Panc1 (cell line): ENCODE measurements around the gene ANTXR1. TPM values are rescaled to one million over a fixed set of nuclear protein-coding genes. Genes with fewer than 3 reads are reported as not detected.

Experiments used
- ATAC-seq: fragments of 200-7000 bp; cut with Tn5 transposase; 2 replicates; pipeline ENCODE4 v1.9.1; 2020; ENCODE audit warnings: mild to moderate bottlenecking, moderate library complexity
- BruUV-seq: library from RNA; stranded (reverse); fragments of 400-500 nt; replicated peaks from 2 replicates; lab custom pipeline; 2021; lab: Mats Ljungman, UMichigan
- CTCF ChIA-PET: fragments of 300-600 bp; sonication (Branson Sonifier 250); formaldehyde crosslinking; loops from one replicate; lab custom pipeline; 2022; ENCODE audit warnings: antibody characterized with exemption; lab: Charles Lee
- POLR2A ChIA-PET: fragments of 300-600 bp; sonication (Branson Sonifier 250); formaldehyde crosslinking; loops from one replicate; lab custom pipeline; 2022; ENCODE audit warnings: antibody characterized with exemption; lab: Charles Lee
- DNase-seq: peaks from one replicate; pipeline ENCODE4 v3.0.0-alpha.2; 2010; ENCODE audit warnings: low read depth, low spot score
- H3K27ac ChIP-seq: 2 replicates; pipeline ENCODE4 v1.5.1; 2011; ENCODE audit warnings: mild to moderate bottlenecking, low read length, inconsistent platforms
- H3K27me3 ChIP-seq: fragments of 200-500 bp; sonication (Bioruptor generic); 2 replicates; pipeline ENCODE4 v1.6.0; 2014; ENCODE audit warnings: low read length, inconsistent platforms; ENCODE audit not compliant: control insufficient read depth, insufficient read depth
- H3K36me3 ChIP-seq: fragments of 200-500 bp; sonication (Bioruptor generic); 2 replicates; pipeline ENCODE4 v1.5.1; 2014; ENCODE audit warnings: inconsistent platforms, mild to moderate bottlenecking, low read length, moderate library complexity; ENCODE audit not compliant: control insufficient read depth, insufficient read depth
- H3K4me1 ChIP-seq: 2 replicates; pipeline ENCODE4 v1.5.1; 2011; ENCODE audit warnings: inconsistent platforms, mild to moderate bottlenecking, low read length, moderate library complexity; ENCODE audit not compliant: control insufficient read depth, insufficient read depth
- H3K4me3 ChIP-seq, 2 experiments: 2 replicates each; pipeline ENCODE4 v1.5.1; 2011 to 2012; ENCODE audit warnings: low read depth in 2 of 2, low read length in 2 of 2, mild to moderate bottlenecking in 2 of 2, inconsistent platforms in 1 of 2, moderate library complexity in 1 of 2
- H3K9me3 ChIP-seq: fragments of 200-500 bp; sonication (Bioruptor generic); 2 replicates; pipeline ENCODE4 v1.5.1; 2014; ENCODE audit warnings: low read depth, mild to moderate bottlenecking, inconsistent platforms, low read length, moderate library complexity; ENCODE audit not compliant: control insufficient read depth, insufficient read depth
- CTCF ChIP-seq: fragments of 450-650 bp; IDR thresholded peaks from 2 replicates; pipeline ENCODE4 v1.5.1; 2017; ENCODE audit warnings: mild to moderate bottlenecking
- POLR2AphosphoS5 ChIP-seq: IDR thresholded peaks from 2 replicates; pipeline ENCODE4 v1.6.1; 2012; ENCODE audit warnings: mild to moderate bottlenecking, low read depth, low read length, moderate library complexity
- REST ChIP-seq, 2 experiments: IDR thresholded peaks; 2 replicates each; pipeline ENCODE4 v1.6.1; 2011 to 2012; ENCODE audit warnings: low read depth in 2 of 2, control low read depth in 1 of 2, low read length in 1 of 2, mild to moderate bottlenecking in 1 of 2, moderate library complexity in 1 of 2; ENCODE audit not compliant: insufficient read depth in 1 of 2
- SIN3A ChIP-seq: IDR thresholded peaks from 2 replicates; pipeline ENCODE4 v1.6.1; 2012; ENCODE audit warnings: low read depth, mild to moderate bottlenecking, low read length, moderate library complexity, borderline replicate concordance; ENCODE audit not compliant: insufficient read depth
- TCF7L2 ChIP-seq: IDR thresholded peaks from 2 replicates; pipeline ENCODE4 v1.6.1; 2011; ENCODE audit warnings: mild to moderate bottlenecking, low read depth, low read length, inconsistent platforms
- in situ Hi-C: cut with HindIII; loops from 2 replicates; pipeline ENCODE4 v1.10.0; 2016; ENCODE audit warnings: low sequenced_read_pairs, low pct_unique_long_range_greater_than_20kb
- intact Hi-C: fragments of 100-400 bp; cut with micrococcal nuclease; formaldehyde crosslinking; loops from one replicate; pipeline ENCODE4 v1.10.0; 2022; ENCODE audit not compliant: unreplicated experiment
- total RNA-seq: library from RNA; stranded (reverse); gene quantifications from one replicate; pipeline ENCODE4 v1.2.1, GENCODE V29; 2021; ENCODE audit not compliant: unreplicated experiment

ANTXR1 gene
- total RNA-seq, 1 experiment from 2014 or later: 132 TPM

GRCh38 chr2:68980956-68981355, 32.0 kb upstream of the ANTXR1 start:
- H3K27me3 ChIP-seq: no peaks in the 10 kb centered on the region; the same call in 1 of the 2 replicates
- no peak for ATAC-seq
- no peaks in the 10 kb centered on the region; the same call in 1 of the 2 replicates for H3K36me3 ChIP-seq
- BruUV-seq: no TSS peak
- in situ Hi-C loops: no loop called here
- no peaks in the 10 kb centered on the region; the same call in none of the 2 replicates for H3K4me1 ChIP-seq
- intact Hi-C loops: no loop called here
- ChIA-PET POLR2A (interaction anchor here (0.5 kb wide), 1 partner anchor 193 kb away, joined by 5 read pairs; no protein-coding TSS in a partner anchor), CTCF (no interaction called here)
- no peak overlapping the region for H3K27ac ChIP-seq
- no peaks in the 10 kb centered on the region for H3K9me3 ChIP-seq
- H3K4me3 ChIP-seq: no peak overlapping the region
- no peak for TF ChIP-seq CTCF
- no peak for TF ChIP-seq REST (IDR thresholded peaks at IDR 0.05; ENCODE audit: insufficient read depth in 1 of 2, low read depth in 2 of 2, low read length in 1 of 2)
- no peak for TF ChIP-seq TCF7L2
- no peak for TF ChIP-seq POLR2AphosphoS5
- TF ChIP-seq SIN3A: no peak
- no peak for DNase-seq

- no peak for ATAC-seq
- POLR2A ChIA-PET: no interaction called here
- DNase-seq: no peak
- Histone ChIP-seq H3K27ac (no peak overlapping the region), H3K36me3 (no peaks in the 10 kb centered on the region), H3K9me3 (no peaks in the 10 kb centered on the region), H3K27me3 (no peaks in the 10 kb centered on the region), H3K4me3 (no peak overlapping the region), H3K4me1 (no peaks in the 10 kb centered on the region)
- CTCF ChIA-PET: no interaction called here
- in situ Hi-C loops: no loop called here
- no TSS peak for BruUV-seq
- intact Hi-C loops: no loop called here
- TF ChIP-seq SIN3A (no peak), POLR2AphosphoS5 (no peak), TCF7L2 (no peak), REST (IDR thresholded peaks at IDR 0.05; ENCODE audit: insufficient read depth in 1 of 2, low read depth in 2 of 2, low read length in 1 of 2) (no peak), CTCF (no peak)
These were observed 25.9 kb upstream of the ANTXR1 start for GRCh38 chr2:68987021-68987503.
